HG03521 (cell line): ENCODE results near the gene SETD3.

Source experiments
- ATAC-seq: cut with Tn5 transposase; IDR thresholded peaks from one replicate; pipeline ENCODE4 v1.9.1; 2021; ENCODE audit warnings: mild to moderate bottlenecking, moderate library complexity; ENCODE audit not compliant: unreplicated experiment

Gene SETD3

DNA sequence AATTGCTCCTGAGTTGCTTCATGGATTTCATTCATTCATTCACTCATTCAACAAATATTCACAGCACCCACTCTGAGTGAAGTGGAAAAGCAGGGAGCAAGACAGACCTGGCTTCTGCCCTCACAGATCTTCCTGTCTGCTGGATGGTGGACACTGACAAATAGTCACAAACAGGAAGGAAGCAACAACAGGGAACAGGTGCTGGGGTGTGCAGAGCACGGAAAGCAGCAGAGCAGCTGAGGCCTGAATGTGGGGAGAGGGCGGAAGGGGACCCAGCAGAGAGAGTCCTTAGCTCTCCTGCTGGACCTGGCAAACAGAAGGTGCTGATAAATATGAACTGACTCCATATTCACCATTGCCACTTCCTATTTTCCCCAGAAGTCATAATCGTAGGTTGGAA is 54.4 kb downstream of the SETD3 start:
- no peak for ATAC-seq

- no peak for ATAC-seq
Observed at GRCh38 chr14:99425272-99425681, 55.4 kb downstream of the SETD3 start.

DNA sequence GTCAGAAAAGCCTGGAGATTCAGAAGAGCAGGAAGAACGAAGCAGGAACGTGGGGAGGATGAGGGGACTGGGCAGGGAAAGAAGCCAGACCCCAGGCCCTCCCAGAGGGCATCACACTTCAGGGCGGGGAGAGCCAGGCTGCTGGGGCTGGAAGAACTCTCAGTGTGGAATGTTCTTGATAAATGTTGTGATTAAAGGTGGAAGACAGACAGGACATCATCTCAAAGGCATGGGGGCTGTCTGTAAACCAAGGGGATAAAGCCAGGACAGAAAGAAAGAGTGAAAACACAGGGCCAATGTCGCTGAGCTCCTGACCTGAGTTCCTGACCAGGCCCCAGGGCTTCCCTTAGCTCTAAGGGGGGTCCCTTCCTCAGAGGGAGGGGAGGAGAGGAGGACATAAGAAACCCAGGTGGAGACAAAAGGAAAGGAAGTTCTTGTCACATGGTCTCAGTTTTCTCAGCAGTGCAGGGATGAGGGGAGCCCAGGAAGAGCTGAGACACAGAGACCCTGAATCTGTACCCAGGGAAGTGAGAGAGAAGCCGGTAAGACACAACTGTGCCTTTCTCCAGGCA is 56.3 kb downstream of the SETD3 start:
- ATAC-seq: no peak

DNA sequence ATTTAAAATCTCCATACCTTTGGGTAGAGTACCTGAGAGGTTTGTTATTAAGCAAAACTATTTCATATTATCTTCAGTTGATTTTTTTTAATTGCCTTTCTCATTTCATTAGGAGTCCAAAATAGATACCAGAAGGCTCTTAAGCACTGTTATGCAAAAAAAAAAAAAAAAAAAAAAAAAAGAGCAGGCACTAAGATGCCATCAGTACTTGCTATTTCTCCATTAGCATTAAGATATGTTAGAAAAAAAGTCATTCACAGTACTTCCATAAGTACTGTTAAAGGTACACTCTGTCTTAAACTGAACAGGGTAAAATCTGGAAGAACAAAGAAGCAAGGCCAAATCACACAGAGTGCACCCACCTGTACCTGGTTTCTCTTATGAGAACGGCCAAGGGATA is 57.2 kb downstream of the SETD3 start:
- no peak for ATAC-seq

DNA sequence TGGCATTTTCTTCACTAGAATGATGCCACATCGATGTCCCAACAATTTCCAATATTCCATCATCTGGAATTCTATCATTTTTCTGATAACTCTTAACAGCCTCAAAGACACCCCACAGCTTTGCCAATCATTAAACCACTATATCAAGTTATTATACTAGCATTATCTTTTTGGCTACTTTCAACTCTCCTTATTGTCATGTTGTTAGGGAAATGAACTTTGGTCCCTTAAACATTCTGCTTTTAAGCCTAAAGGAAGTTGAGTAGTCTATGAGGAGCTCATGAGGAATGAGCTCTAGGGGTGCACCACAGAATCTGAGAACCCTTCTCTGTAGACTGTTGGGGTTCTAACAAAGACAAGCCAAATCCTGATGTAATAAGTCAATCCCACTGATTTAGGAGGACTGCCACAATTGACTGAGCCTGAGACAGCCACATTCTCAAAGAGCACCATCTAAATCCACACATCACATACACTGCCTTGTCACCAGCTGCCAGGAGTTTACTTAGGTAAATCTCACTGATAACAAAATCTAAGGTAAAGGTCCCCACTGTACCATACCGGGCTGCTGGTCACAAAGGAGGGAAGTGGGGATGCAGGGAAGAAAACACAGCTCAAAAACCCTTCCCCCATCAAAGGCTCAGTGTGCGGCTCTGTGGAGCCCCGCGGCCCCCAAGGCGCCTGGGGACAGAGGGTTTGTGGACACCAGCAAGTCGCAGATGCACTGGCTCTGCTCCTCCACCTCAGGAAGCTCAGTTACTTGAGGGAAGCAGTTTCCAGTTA is 58.2 kb downstream of the SETD3 start:
- ATAC-seq: no peak

- ATAC-seq: no peak
Observed at GRCh38 chr14:99420711-99421110, 59.9 kb downstream of the SETD3 start.

- ATAC-seq: no peak
Observed at GRCh38 chr14:99419905-99420304, 60.8 kb downstream of the SETD3 start.

GRCh38 chr14:99418242-99418641 is 62.4 kb downstream of the SETD3 start:
- no peak for ATAC-seq

DNA sequence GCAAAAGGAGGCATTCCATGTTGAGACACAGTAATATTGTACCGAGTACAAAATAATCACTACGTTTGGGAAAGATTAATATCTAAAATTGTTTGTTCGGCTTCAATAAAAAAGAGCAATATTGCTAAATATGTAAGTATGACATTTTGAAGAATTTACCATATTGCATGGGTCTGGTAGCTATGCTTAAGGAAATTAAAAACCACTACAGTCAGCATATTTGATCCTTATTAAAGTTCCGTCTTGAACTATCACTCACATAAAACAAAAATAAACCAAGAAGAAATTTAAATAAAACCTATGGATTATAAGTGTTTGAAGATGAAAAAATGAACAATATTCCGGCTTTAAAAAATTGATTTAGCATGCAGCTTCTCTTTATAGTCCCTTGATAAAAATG is 63.8 kb downstream of the SETD3 start:
- no peak for ATAC-seq

GRCh38 chr14:99415496-99416281 is 65.0 kb downstream of the SETD3 start:
- peak; percentile 92 for ATAC-seq

DNA sequence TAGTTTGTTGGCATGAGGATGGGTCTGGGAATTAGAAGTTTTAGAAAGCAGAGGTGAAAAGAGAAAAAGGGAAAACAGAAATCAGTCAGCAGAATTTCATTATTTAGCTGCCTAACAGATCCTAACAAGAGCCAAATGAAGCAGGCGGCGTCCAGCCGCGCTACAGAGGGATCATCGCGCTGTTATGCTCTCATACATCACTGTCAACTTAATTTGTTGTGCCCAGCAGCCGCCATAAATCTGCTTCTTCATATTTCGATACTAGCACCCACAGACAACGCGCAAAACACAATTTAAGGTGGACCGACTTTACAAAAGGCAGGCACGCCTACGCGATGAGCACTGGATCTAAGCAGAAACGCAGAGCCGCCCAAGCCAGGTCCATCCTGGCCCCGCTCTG is 66.7 kb downstream of the SETD3 start:
- ATAC-seq: no peak

GRCh38 chr14:99413172-99413571 is 67.5 kb downstream of the SETD3 start:
- no peak for ATAC-seq

DNA sequence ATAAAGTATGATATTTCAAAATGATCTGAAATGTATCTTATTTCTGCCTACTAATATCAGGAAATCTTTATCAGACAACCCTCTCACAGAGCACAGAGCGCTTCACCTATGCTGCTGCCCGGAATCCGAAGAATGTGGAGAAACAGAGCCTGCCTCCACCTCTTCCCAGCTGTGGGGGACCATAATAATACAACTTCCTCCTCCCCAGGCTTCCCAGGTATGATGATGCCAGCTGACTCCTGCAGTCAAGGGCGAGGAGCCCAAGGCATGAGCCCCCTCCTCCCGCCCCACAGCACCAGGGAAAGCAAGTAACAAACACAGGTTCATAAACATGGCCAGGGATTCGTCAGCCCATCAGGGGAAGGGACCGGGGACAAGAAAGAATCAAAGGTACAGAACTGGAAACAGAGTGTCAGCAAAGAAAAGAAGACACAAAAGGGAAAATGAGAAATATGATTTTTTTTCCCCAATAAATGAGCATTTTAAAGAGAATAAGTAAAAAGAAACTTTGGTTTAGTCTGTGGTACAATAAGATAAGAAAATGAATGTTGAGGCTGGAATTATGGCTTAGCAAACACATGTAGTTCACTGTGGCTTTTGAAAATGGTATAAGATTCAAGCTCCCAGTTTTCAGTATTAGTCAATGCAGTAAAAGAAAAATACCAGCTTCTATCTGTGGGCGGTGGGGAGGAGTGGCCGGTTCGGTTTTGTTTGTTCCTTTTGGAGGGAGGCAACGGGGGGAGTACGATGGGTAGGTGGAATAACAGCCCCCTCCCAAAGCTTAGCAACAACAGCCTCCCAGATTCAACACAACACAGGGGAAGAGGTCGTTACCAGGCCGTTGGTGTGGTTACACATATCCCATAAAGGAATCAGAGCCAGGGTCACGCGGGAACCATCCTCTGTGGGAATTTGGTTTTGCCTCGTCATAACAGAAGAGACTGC is 68.3 kb downstream of the SETD3 start:
- ATAC-seq: no peak

DNA sequence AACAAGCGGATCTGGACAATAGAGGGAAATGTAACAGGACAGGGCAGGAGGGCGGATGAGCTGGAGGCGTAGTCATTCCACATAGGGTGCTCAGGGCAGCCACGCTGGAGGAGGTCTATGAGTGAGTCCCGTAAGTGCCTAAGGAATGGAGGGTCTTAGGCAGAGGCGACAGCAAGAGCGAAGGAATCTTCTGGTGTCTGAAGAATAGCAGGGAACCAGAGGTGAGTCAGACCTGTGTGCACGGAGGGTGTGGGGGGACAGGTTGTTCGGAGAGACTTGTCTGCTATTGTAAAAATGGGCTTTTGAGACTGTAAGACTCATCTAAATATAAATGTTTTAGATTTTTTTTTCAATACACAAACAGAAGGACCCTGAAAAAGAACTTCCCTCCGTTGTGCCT is 70.6 kb downstream of the SETD3 start:
- no peak for ATAC-seq

DNA sequence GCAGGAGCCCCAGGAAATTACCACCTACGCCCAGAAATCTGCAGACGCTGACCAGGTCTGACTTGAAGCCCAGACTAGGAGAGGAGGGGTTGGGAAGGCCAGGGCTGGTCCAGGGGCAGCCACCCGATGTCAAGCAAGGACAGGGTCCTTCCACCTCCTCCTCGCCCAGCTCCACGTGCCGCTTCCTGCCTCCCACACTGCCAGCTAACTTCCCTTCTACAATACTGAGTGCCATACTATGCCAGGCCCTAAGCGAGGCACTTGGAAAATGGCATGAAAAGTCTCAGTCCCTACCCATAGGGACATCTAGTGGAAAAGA is 71.7 kb downstream of the SETD3 start:
- ATAC-seq: no peak

GRCh38 chr14:99408286-99408970 is 72.2 kb downstream of the SETD3 start:
- no peak for ATAC-seq

- no peak for ATAC-seq
Observed at GRCh38 chr14:99407416-99407815, 73.2 kb downstream of the SETD3 start.

GRCh38 chr14:99402950-99403349 is 77.7 kb downstream of the SETD3 start:
- ATAC-seq: no peak

DNA sequence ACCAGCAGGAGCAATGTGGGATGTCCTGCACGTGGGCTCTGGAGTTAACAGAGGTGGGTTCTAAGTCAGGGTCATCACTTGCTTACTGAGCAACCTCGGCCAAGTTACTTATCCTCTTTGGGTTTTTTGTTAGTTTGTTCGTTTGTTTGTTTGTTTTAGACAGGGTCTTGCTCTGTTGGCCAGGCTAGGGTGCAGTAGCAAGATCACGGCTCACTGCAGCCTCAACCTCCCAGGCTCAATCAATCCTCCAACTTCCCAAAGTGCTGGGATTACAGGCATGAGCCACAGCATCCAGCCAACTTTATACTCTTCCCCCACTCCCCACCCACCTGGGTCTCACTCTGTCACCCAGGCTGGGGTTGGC is 78.4 kb downstream of the SETD3 start:
- no peak for ATAC-seq

- ATAC-seq: no peak
Observed at GRCh38 chr14:99401621-99402284, 78.9 kb downstream of the SETD3 start.
